Dedifferentiated amniotic fluid mesenchymal stem cell (primary cell): Measurements from ENCODE around the gene FHOD3.

Experiments
- DNase-seq: peaks from one replicate; pipeline ENCODE4 v3.0.0-alpha.2; 2016; ENCODE audit errors: extremely low spot score

The FHOD3 gene

DNA sequence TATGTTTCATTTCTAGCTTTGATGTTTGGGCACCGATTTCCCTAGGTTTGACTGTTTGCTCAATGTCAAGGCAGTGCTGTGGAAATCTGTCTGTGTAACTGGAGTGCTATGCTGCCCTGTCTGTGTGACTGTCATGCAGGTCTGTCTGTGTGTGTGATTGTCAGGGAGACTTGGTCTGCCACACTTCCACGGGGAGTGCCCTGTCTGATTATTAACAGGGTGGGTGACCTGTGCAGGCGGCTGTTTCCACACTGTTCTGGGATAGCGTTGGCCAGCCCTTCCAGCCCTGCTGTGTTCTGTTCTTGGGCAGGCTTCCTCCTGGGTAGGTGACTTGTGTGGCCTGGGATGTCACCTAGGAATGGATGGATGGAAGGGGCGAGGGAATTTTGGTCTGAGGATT, 85.3 kb downstream of the FHOD3 start:
- no peak for DNase-seq

DNA sequence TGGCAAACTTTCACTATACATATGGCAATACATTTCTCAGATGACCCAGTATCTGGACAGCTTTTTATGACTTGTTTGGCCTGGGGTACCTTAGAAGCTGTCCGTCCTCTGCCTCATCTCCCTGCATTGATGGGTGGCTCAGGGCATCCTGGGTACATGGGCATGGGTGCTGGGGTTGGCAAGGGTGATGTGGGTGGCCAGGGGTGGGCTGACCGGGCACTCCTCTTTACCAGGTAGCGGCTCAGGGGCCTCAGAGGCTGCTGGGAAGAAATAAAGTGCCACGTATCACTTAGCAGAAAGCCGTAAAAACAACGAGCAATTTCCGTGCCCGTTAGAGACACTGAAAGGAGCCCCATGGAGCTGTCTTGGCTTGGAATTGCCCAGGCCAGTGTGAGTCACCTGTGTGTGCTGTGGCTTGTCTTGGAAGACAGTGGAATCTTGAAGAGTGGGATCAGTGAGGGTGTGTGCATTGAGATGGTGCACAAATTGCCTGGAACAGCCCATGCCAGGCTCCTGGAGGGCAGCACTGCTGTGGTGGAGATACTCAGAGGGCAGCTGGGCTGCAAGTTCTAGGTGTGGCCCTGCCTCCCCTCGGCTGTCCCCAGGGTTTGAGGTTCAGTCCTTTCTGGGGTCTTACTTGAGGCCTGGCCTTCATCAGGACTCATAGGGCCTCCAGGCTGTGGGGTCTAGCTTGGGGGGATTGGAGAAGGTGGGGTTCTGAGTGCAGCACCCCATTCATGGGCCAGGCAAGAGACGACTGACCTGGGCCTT, 88.8 kb downstream of the FHOD3 start:
- no peak for DNase-seq

DNA sequence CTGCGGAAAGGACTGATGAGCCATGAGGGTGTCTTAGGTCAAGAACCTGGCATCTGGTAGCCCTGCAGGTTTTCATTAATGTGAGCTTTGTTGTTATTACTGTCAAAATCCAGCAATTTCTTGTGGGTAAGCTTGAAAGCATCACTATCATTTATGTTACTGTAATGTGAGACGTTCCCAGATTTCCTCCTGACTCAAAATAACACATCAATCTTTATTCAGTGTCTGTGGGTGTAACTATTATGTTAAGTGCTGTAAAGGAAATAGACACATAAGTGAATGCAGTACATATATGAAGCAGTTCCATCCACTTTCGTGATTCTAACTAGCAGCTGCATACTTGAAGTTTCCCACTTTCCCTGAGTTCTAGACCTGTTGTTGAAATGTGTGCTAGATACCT, 89.8 kb downstream of the FHOD3 start:
- no peak for DNase-seq

DNA sequence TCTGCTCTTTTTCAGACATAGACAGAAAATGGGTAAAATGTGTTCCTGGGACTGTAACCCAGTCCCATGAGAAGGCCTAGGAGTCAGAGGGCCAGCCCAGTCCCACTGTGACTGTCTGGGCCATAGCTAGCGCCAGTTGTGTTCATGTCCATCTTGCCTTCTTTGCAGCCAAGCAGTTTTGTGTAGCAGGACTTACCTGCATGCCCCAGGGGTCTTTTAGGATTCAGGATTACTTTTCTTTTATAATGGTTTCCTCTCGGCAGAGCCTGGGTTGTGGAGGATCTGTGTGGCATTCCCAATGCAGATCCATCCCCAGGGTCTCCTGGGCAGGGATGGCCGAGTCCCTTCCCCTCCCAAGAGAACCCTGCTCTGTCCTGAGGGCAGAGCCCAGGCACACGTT, 90.8 kb downstream of the FHOD3 start:
- no peak for DNase-seq

DNA sequence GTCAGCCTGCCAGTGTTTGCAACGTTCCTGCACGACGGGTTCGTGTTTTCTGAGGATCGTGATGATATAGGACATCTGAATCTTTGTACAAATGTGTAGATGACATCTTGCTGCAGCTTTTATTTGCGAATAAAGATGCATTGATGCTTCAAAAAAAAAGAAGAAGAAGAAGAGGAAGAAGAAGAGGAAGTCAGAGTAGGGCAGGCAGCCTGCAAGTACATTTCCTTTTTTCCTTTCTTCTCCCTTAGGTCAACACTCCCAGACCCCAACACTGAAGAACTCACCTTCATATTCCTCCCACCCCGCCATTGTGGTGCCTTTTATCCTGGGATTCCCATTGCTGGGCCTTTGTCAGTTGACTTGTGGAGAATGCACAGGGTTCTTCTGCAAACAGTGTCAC, 91.5 kb downstream of the FHOD3 start:
- DNase-seq, result no peak

DNA sequence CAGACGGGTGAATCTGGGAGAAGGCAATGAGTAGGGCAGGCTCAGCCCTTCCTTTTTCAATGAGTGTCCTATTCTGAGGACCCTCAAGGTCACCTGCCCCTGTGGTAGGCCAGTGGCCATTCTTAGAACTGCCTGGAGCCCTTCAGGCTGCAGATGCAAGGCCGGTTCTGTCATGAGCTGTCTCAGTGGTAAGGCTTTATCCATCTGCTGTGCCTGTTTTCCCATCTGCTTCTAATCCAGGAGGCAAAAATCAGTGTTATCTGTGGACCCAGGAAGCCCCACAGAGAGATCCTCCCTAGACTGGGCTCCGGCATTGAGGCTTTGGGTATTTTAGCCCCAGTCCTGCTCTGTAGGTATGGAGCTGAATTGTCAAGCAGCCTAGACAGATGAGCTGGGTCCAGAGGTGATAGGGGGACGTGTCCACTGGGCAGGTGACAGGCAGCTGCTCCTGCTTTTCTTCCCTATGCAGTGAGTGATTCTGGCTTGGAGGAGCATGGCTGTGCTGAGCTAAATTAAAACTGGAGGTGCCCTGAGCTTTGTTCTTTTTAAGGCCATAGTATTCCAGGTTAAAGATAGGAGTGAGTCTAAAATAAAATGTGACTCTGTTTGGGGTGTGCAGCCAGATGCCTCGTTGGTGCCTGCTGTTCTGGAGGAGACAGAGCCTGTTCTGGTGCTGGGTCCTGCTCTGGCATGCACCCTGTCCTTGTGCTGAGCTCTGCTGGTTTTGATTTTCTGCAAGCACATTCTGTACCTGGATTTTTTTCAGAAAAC, 92.5 kb downstream of the FHOD3 start:
- DNase-seq, result no peak

DNA sequence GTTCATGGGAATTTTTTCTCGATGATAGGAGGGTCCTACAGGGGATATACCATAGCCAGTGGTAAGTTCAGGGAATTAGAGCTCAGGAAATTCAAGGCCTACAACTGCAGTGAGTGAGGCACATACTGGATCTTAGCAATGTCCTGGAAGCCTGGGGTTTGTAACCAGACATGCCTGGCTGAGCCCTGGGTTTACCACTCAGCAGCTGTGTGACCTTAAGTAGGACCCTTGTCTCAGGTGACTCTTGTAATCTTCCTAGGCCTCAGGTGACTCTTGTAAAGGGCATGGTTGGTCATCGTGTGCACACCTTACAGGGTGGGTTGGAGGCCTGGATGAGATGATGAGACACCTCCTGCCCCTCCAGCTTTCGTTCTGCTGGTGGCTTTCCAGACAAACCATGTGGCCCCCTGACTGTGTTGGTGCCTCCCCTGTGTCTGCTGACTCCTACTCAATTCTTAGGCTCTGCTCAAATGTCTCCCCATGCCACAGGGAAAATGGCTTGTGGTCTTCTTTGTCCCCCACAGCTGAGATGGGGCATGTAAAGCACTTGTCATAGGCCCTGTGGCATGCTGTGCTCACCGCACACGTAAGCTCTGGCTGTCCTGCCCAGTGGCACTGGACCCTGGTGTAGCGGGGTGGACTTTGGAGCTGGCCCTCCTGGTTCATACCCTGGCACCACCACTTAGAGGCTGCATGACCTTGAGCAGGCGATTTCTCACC, 94.1 kb downstream of the FHOD3 start:
- no peak for DNase-seq

DNA sequence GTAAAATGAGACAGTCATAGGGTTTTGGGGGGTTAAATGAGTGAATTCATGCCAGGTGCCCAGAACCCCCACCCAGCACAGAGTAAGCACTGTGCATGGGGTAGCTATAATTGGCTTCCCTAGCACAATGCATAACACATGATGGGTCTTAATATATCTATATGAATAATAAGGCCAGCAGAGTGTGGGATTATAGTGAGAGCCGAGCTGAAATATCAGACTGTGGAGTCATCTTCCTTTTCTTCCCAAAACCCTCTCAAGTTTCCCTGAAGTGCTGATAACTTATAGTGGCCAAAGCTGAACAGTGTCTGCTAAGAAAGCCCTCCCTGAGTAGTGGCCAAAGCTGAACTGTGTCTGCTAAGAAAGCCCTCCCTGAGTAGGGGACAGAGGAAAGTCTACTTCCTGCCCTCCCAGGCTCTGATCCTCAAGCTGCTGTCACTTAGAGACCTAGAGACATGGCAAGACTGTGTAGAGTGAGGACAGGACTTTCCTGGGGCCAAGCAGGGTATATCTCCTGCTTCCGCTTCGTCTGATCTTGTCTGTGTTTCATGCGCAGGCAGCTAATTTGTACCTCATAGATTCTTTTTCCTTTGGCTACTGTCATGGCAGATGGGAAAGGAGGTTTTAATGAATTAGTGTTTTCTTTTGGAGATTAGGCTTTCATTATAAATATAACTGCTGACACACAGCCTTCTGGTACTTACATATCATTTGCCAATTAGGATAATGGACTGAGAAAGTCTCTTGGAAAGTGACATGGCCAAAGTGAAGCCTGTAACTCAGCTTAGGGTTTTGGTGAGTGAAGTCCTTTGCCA, 94.9 kb downstream of the FHOD3 start:
- no peak for DNase-seq

DNA sequence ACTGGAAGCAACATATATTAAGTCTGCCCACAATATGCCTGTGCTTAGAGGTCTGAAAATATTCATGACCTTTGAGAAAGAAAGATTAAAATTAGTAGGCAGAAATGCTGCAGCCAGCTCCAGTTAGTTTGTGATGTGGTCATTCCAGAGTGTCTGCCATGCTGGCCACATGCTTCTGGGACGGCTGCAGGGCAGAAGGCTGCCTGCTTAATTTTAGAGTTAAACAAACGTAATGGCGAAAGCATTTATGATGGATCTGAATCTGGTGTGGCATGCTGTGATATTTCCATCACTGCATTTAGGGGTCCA, 95.4 kb downstream of the FHOD3 start:
- no peak for DNase-seq

DNA sequence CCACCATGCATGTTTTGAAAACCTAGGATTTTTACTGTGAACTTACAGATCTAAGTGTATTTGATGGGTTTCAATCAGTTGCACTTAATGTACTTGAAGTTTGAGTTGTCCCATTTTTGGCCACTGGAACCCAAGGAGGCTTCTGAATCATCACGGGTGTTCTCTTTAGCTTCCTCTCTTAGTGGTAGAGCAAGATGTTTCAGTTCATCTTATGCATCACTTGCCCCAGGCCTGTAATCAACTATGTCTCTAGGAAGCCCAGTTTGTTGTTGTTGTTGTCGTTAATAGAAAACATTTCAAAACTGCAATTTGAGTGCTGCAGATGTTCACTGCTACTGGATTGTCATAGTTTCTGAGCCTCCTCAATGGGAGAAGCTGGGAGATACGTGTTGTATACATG, 97.0 kb downstream of the FHOD3 start:
- no peak for DNase-seq

DNA sequence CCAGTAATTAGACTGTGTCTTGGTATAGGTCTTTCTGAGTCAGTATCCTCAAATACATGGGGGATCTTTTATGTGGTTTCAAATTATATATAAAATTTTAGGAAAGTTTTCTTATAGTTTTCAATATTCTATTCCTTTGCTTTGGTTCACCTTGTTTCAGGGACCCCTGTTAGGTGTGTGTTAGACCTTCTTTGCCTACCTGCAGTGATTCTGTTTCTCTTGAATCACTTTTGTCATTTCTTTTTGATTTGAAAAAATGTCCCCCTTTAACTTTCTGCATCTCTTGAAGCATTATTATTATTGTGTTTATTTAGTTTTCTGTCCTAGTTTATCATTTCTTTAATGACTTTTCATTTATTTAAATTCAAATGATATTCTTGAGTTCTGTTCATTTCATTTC, 98.7 kb downstream of the FHOD3 start:
- no peak for DNase-seq

DNA sequence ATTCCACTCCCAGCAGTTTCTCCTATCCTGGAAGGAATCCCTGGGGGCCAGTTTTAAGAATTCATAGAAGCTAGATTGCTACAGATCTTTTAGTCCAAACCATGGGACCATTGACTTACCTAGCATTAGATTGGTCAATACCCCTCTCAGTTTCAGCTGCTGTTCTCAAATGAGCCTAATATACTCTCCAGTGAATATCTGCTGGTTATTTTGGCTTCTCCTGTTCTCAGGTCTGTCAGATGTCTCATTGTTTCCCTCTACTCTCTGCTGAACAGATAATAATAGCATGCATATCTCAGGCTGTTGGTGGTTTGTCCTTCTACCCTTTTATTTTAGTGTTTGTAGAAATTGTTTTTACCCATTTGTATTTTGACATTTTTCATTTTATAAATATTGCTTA, 99.5 kb downstream of the FHOD3 start:
- no peak for DNase-seq

DNA sequence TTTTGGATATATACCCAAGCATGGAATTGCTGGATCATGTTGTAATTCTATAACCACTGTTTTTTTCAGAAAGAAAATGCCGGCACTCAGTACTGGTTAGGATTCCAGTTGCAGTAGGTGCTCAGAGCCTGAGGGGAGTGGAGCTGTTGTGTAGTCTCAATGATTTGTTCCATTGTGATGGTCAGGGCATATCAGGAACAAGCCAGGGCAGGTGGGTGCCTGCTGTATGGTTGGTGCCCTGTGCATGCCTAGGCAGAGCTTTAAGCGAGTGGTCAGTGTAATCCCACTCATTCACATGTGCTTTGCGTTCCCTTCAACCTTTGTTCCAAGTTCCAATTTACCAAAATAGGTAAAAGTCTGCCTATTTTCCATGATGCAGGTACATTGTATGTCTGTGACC, 100.9 kb downstream of the FHOD3 start:
- peak; percentile 26 for DNase-seq

DNA sequence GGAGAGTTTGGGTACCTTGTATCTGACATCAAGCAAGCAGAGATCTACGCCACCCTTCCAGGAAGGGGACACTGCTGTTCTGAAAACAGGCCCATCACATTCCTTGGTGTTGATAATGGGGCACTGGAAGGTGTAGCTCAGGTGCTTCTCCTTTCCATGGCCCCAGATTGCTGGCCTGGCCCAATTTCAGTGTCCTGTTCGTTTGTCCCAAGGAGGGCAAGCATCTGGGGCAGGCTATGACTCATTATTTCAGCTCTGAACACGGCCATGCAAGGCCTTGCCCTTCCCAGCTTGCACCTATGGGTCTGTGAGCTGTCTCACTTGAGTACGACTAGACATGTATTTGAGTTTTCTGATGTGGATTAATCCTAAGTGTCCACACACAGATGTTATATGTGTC, 101.5 kb downstream of the FHOD3 start:
- no peak for DNase-seq

DNA sequence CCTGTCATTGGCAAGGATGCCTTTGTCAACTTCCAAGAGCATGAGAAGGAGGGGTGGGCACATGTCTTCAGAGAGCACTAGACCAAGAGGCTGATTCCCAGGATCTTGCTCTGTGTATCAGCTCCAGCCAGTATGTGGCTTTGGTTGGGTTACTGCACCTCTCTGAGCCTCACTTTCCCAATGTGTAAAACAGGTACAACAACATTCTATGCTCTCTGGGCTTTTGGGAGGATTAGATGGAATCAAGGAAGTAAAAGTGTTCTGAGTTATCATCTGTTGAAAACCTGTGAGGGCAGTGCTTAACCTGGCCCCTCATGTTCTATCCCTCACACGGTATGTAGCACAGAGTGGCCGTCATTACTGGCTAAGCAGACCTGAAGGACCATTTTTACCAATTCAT, 103.9 kb downstream of the FHOD3 start:
- DNase-seq, result no peak

DNA sequence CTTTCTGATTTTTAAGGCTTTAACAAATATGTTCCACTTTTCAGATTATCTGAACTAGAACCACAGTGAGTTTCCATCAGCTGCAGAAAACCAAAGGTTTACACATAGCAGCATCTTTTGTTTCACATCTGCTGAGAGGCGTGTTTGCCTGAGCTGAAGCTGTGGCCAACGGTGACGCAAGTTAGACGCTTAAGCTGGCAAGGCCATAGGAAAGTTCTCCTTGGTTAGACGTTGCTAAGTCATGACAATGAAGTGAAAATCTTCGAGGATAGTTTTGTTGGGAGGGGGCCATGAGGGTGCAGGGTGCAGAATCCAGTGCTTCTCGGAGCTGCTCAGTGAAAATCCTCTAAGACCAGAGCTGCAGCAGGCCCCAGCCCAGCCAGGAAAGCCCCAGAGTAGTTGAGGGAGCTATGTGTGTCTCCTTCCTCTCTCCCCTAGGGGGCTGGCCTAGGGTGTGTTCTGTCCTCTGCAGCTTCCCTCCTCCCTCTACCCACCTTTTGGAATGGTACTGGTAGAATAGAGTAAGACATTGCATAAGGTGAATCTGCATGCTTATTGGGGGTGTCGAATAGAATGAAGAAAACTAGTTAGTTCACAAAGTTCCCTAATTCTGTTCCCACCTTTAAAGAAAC, 105.4 kb downstream of the FHOD3 start:
- no peak for DNase-seq

DNA sequence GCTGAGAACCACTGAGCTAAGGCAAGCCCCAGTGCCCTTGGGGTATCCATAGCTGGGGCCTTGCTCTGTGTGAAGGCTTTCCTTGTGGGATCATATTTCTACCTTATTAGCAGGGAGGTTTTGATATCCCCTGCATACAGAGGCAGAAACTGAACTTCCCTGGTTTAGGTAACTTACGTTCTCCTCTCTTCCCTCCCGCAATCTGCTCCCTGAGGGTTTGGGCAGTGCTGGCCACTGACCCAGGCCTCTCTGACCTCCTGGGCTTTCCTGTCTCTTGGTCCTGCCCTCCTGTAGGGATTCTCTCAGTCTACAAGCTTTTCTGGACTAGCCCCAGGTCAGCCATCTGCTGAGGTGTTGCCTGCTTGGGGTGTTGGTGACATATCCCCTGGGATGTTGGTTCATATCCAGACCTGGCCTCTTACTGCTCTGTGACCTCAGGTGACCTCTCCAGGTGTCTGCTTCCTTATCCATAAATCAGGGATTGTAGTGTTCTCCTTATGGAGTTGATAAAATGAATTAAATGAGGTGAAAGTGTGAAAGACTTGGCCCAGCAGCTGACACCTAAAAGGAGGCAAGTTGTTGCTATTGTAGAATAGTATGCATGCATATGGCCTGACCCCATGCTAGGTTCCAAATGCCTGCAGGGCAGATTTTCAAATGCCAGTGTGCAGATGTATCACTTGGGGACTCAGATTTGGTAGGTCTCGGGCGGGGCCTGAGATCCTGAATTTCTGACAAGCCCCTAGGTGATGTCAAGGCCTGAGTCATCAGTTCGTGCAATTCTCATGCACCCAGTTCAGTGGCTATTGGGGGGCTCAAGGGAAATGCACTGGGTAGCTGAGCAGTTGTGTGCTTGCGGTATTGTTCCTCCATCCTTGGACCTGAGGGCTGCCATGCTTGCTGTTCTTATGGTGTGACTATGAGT, 106.6 kb downstream of the FHOD3 start:
- DNase-seq, result no peak

DNA sequence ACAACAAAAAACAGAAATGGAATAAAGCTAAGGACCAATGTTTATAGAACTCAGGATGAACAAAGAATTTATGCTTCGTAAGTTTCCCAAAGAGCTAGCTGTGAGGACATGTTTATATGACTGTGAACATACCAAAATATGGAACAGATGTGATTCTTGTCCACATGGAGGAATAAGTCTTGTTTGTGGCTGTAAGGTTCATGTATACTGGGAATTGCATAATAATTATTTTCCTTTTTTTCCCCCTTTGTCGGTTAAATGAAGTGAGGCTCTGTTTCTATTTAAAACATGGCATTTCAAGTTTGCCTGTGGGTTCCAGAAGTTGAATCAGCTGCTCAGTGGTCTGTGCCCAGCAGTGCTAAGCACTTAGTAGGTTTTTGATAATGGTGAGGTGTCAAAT, 108.1 kb downstream of the FHOD3 start:
- no peak for DNase-seq

DNA sequence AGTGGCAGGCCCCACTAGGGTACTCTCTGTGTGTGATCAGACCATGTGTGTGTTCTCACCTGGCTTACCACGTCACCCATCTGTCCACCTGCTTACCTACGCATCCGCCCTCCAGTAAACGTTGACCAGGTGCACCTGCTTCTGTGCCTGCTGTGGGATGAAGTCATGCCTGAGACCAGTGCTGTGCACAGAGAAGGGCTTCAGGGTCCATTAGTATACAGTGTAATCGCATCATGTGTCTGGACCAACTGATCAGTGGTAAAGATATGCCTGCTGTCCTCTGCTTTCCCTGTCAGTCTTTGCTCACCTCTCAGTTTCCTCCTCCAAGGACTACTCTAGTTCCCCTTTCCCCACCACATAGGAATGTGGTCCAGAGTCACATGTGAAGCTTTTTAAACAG, 109.3 kb downstream of the FHOD3 start:
- DNase-seq, result no peak

DNA sequence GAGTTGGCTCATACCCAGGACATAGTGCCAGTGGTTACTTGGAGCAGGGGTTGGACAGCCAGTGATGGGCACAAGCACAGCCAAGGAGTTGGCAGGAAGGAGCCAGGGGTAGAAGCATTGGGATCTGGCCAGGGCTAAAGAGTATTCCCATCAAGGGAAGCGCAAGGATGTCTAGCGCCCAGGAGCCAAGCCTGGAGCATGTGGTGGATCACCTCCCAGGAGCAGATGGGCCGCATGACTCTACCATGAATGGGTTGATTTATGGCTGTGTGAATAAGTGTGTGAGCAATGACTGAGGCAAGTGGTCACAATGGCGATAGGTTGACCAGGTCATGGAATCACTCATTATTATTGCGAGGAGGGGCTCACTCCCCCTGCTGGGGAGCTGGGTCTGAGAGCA, 111.1 kb downstream of the FHOD3 start:
- DNase-seq, result no peak

DNA sequence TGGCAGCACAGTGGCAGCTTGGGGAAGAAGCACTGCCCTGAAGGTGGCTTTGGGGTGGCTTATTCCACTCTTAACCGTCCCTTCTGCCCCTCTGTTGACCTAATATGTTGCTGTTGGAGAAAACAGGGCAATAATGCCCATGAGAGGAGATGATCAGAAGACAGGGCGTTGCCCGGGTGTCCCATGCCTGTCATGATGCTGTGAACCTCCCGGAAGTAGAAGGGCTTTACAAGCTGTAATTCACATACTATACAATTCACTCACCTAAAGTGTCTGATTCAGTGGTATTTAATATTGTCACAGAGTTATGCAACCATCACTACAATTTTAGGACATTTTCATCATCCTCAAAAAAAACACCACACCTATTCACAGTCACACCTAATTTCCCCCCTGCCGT, 112.3 kb downstream of the FHOD3 start:
- DNase-seq, result no peak
